HUES6 (cell line): ENCODE measurements around the gene SEC63.
"Not testable (repeated sequence)": the region's sequence is repeated elsewhere in the genome, so short reads cannot be mapped to it uniquely, and the experiment has no call there.

ENCODE experiments used
- H3K27ac ChIP-seq: 2 replicates; pipeline ENCODE4 v1.7.0; 2013; ENCODE audit warnings: low read depth, mild to moderate bottlenecking, low read length, inconsistent platforms
- H3K27me3 ChIP-seq: 2 replicates; pipeline ENCODE4 v1.6.1; 2013; ENCODE audit warnings: low read length; ENCODE audit not compliant: control insufficient read depth, insufficient read depth
- H3K36me3 ChIP-seq: 2 replicates; pipeline ENCODE4 v1.6.1; 2013; ENCODE audit warnings: low read length; ENCODE audit not compliant: control insufficient read depth, insufficient read depth
- H3K4me1 ChIP-seq: 2 replicates; pipeline ENCODE4 v1.6.1; 2013; ENCODE audit warnings: low read length; ENCODE audit not compliant: control insufficient read depth, insufficient read depth
- H3K4me3 ChIP-seq: 2 replicates; pipeline ENCODE4 v1.5.1; 2013; ENCODE audit warnings: low read depth, low read length
- H3K9ac ChIP-seq: one replicate; pipeline ENCODE4 v1.6.1; 2013; ENCODE audit warnings: mild to moderate bottlenecking, low read length
- H3K9me3 ChIP-seq: 2 replicates; pipeline ENCODE4 v1.6.1; 2013; ENCODE audit warnings: low read depth, low read length; ENCODE audit not compliant: control insufficient read depth, insufficient read depth

Gene SEC63

GRCh38 chr6:107928984-107929383 lies 29.0 kb downstream of the SEC63 start:
- peaks cover 69% of the 10 kb centered on the region for H3K36me3 ChIP-seq
- H3K27me3 ChIP-seq, result no peaks in the 10 kb centered on the region
- H3K9me3 ChIP-seq, result peaks cover 63% of the 10 kb centered on the region
- H3K4me1 ChIP-seq, result no peaks in the 10 kb centered on the region
- no peak overlapping the region for H3K4me3 ChIP-seq
- H3K27ac ChIP-seq, result no peak overlapping the region
- H3K9ac ChIP-seq, result no peak overlapping the region

- peaks cover 65% of the 10 kb centered on the region for H3K9me3 ChIP-seq
- H3K4me1 ChIP-seq, H3K9ac ChIP-seq, H3K27ac ChIP-seq, H3K4me3 ChIP-seq, H3K27me3 ChIP-seq: not testable (repeated sequence)
- H3K36me3 ChIP-seq, result peaks cover 82% of the 10 kb centered on the region
These were observed 31.1 kb downstream of the SEC63 start for GRCh38 chr6:107926697-107927544.

- no peak overlapping the region for H3K27ac ChIP-seq
- H3K4me1 ChIP-seq, result no peaks in the 10 kb centered on the region
- H3K36me3 ChIP-seq, result peaks cover 100% of the 10 kb centered on the region
- H3K4me3 ChIP-seq, result no peak overlapping the region
- H3K27me3 ChIP-seq, result no peaks in the 10 kb centered on the region
- no peak overlapping the region for H3K9ac ChIP-seq
- peaks cover 89% of the 10 kb centered on the region for H3K9me3 ChIP-seq
These were observed 40.3 kb downstream of the SEC63 start for GRCh38 chr6:107917451-107918375.

GRCh38 chr6:107916961-107917360 lies 41.0 kb downstream of the SEC63 start:
- Histone ChIP-seq H3K9me3 (peaks cover 82% of the 10 kb centered on the region), H3K4me3 (peak overlapping the region; percentile 1; the same call in 1 of the 2 replicates), H3K36me3 (peaks cover 100% of the 10 kb centered on the region)
- H3K27me3 ChIP-seq, H3K27ac ChIP-seq, H3K4me1 ChIP-seq, H3K9ac ChIP-seq: not testable (repeated sequence)

- no peak overlapping the region for H3K4me3 ChIP-seq
- H3K9me3 ChIP-seq, result peaks cover 35% of the 10 kb centered on the region
- no peaks in the 10 kb centered on the region for H3K27me3 ChIP-seq
- no peak overlapping the region for H3K27ac ChIP-seq
- no peak overlapping the region for H3K9ac ChIP-seq
- H3K4me1 ChIP-seq, result no peaks in the 10 kb centered on the region
- H3K36me3 ChIP-seq, result peaks cover 100% of the 10 kb centered on the region
These were observed 46.3 kb downstream of the SEC63 start for GRCh38 chr6:107911692-107912091.

GRCh38 chr6:107894809-107895396 lies 63.1 kb downstream of the SEC63 start:
- Histone ChIP-seq H3K4me1 (no peaks in the 10 kb centered on the region), H3K27ac (no peak overlapping the region), H3K27me3 (no peaks in the 10 kb centered on the region), H3K9ac (no peak overlapping the region), H3K36me3 (peaks cover 85% of the 10 kb centered on the region), H3K9me3 (peaks cover 5% of the 10 kb centered on the region; the same call in 1 of the 2 replicates), H3K4me3 (no peak overlapping the region)

GRCh38 chr6:107890431-107890830 lies 67.6 kb downstream of the SEC63 start:
- H3K27me3 ChIP-seq, H3K4me1 ChIP-seq, H3K9me3 ChIP-seq, H3K27ac ChIP-seq, H3K4me3 ChIP-seq, H3K9ac ChIP-seq: not testable (repeated sequence)
- H3K36me3 ChIP-seq, result peaks cover 49% of the 10 kb centered on the region

- not testable (repeated sequence) for H3K27me3 ChIP-seq, H3K27ac ChIP-seq, H3K9me3 ChIP-seq, H3K4me1 ChIP-seq, H3K9ac ChIP-seq, H3K4me3 ChIP-seq
- H3K36me3 ChIP-seq, result peaks cover 21% of the 10 kb centered on the region
These were observed 72.1 kb downstream of the SEC63 start for GRCh38 chr6:107885950-107886349.

- H3K4me1 ChIP-seq, result no peaks in the 10 kb centered on the region
- peaks cover 64% of the 10 kb centered on the region for H3K36me3 ChIP-seq
- no peak overlapping the region for H3K4me3 ChIP-seq
- H3K9me3 ChIP-seq, result no peaks in the 10 kb centered on the region
- H3K27me3 ChIP-seq, result no peaks in the 10 kb centered on the region
- H3K9ac ChIP-seq, result no peak overlapping the region
- H3K27ac ChIP-seq, result no peak overlapping the region
These were observed 78.1 kb downstream of the SEC63 start for GRCh38 chr6:107879941-107880340.

GRCh38 chr6:107877968-107878367 lies 80.0 kb downstream of the SEC63 start:
- H3K9me3 ChIP-seq, result no peaks in the 10 kb centered on the region
- no peaks in the 10 kb centered on the region for H3K4me1 ChIP-seq
- peaks cover 72% of the 10 kb centered on the region for H3K36me3 ChIP-seq
- no peak overlapping the region for H3K4me3 ChIP-seq
- H3K27ac ChIP-seq, result no peak overlapping the region
- no peaks in the 10 kb centered on the region for H3K27me3 ChIP-seq
- no peak overlapping the region for H3K9ac ChIP-seq

- no peak overlapping the region for H3K4me3 ChIP-seq
- no peaks in the 10 kb centered on the region for H3K27me3 ChIP-seq
- no peaks in the 10 kb centered on the region for H3K4me1 ChIP-seq
- no peaks in the 10 kb centered on the region for H3K9me3 ChIP-seq
- no peak overlapping the region for H3K9ac ChIP-seq
- peaks cover 59% of the 10 kb centered on the region for H3K36me3 ChIP-seq
- H3K27ac ChIP-seq, result no peak overlapping the region
These were observed 86.0 kb downstream of the SEC63 start for GRCh38 chr6:107871976-107872375.
